GM12875 (cell line): ENCODE data around the gene PCTP.

Source experiments
- H3K4me3 ChIP-seq: one replicate; pipeline ENCODE4 v1.5.1; 2011; ENCODE audit warnings: low read depth, low read length, control low read depth
- TF ChIP-seq, protein P1 (sequence below): IDR thresholded peaks from 2 replicates; pipeline ENCODE4 v1.5.1; 2011; ENCODE audit warnings: low read depth, mild to moderate bottlenecking, control low read depth, inconsistent platforms, low read length, moderate library complexity, borderline replicate concordance; ENCODE audit not compliant: insufficient read depth

The PCTP gene

DNA sequence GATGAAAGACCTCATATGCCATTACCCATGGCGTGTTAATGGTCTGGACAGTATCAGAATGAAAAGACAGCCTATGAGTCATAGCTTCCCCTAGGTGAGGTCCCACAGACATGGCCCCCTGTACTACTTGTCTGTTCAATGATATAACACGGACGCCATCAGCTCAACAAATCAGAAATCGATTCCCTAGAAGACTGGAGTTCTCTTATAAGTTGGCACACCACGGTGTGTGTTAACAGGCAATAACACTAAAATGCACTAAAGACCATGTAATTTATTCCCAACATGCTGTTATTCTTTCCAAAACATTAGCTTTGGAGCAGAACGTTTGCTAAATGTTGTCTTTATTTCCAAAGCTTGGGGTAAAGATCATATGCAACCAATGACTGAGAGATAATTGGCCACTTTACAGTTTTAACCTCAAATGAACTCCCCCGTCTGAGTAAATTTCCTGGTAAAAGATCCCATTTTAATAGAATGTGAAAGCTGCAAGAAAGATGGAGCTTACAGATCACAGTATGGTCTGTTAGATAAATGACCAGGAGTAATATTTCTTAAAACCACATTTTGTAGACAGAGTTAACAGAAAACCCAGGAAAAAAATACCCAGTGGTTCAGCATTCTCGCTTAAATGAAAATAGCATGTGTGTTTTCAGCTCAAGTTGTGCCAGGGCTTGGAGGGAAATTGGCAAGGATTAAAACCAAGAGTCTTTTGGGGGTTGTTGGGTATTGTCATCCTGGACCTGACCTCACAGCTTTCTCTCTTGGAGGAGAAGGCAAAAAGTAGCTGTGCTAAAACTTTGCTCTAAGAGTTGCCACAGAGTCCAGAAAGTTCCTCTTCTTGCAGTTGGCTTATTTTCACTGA, 65.9 kb downstream of the PCTP start:
- TF ChIP-seq, protein P1, sequence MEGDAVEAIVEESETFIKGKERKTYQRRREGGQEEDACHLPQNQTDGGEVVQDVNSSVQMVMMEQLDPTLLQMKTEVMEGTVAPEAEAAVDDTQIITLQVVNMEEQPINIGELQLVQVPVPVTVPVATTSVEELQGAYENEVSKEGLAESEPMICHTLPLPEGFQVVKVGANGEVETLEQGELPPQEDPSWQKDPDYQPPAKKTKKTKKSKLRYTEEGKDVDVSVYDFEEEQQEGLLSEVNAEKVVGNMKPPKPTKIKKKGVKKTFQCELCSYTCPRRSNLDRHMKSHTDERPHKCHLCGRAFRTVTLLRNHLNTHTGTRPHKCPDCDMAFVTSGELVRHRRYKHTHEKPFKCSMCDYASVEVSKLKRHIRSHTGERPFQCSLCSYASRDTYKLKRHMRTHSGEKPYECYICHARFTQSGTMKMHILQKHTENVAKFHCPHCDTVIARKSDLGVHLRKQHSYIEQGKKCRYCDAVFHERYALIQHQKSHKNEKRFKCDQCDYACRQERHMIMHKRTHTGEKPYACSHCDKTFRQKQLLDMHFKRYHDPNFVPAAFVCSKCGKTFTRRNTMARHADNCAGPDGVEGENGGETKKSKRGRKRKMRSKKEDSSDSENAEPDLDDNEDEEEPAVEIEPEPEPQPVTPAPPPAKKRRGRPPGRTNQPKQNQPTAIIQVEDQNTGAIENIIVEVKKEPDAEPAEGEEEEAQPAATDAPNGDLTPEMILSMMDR: no peak
- H3K4me3 ChIP-seq: no peak overlapping the region

DNA sequence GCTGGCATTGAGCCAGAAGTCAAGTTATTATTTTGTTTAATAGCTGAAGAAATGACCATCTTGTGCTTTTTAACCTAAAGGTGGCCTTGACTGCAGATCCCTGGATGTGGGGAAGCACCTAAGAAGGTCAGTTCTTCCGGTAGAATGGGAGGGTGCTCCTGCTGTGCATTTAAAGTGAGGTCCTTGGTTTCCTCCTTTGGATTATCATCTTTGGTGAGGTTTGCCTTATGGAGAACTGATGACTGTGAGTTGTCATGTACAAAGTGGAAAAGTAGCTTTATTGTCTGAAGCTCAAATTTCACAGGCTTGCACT, 66.5 kb downstream of the PCTP start:
- TF ChIP-seq, protein P1: no peak
- no peak overlapping the region for H3K4me3 ChIP-seq

DNA sequence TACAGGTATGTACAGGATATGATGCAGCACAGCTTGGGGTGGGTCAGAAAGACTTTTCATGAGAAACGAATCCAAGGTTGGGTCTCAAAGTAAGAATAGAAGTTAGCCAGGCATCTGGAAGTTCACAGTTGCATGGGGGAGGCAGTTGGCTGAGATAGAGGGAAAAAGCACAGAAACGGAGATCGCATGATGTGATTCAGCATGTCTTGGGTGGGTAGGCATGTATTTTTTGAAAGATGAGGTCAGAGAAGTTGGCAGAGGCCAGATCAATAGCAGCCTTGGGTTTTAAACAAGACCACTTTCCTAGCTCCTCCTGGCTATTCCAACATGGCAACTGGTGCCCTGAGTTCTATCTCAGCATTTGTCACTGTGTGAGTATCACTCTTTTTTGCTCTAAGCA, 67.2 kb downstream of the PCTP start:
- H3K4me3 ChIP-seq: no peak overlapping the region
- TF ChIP-seq, protein P1: no peak

DNA sequence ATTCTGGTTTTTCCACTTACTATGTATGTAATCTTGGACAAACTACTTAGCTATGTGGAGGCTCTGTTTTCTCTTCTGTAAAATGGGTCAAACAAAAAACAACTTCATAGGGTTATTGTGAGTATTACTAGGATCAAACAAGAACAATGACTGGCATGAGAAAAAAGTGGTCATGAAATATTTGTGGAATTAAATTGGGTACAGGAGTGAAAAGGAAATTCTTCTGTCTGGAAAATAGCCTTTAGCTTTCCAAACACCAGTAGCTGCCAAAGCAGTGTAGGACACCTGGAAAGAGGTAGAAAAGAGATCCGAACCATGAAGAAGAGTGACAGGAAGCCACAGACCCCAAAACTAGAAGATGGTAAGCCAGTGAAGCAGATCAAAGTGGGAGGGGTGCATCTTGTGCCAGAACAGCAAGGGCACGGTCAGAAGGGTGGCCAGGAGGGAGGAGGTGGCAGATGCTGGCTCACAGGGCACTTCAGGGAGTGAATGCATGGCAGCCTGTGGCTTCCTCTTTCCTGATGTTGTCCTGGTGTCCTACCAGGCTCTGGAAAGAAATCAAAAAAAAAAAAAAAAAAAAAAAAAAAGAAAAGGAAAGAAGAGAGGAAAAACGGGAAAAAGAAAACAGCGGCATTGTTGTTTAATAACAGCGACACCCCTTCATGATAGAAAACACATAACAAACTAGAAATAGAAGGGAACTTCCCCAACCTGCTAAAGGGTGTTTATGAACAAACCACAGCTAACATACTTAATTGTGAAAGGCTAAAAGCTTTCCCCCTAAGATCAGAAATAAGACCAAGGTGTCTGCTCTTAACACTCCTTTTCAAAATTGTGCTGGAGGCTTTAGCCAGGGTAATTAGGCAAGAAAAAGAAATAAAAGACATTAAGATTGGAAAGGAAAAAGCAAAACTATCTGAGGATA, 67.9 kb downstream of the PCTP start:
- TF ChIP-seq, protein P1: no peak
- no peak overlapping the region for H3K4me3 ChIP-seq

DNA sequence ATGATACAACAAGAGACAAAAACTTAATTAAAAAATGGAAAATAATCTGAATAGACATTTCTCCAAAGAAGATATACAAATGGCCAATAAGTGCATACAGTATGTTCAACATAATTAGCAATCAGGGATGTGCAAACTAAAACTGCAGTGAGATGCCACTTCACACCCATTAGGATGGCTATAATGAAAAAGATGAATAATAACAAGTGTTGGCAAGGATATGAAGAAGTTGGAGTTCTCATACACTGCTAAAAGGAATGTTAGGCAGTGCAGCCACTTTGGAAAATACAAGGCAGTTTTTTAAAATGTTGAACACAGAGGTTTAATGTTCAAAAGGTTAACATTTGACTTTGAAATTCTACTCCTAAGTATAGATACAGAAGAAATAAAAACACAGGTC, 69.8 kb downstream of the PCTP start:
- H3K4me3 ChIP-seq: no peak overlapping the region
- TF ChIP-seq, protein P1: no peak

DNA sequence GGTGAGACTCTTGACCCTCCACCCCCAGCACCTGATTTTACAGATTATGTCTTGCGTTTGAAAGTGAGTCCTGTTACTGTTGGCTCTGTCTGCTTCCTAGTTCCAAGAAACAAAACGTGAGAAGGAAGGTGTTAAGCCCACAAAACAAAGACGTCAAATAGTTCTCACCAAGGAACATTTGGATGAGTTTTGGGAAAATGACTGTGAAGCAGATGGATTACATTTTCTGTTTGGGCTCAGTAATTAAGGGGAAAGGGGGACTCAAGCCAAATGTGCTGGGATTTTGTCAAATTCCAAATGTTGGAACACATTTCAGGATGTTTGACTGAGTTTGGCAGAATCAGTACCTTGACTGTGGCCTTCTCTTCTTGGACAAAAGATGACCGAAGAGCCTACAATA, 71.2 kb downstream of the PCTP start:
- H3K4me3 ChIP-seq: no peak overlapping the region
- TF ChIP-seq, protein P1: no peak
